Measurements from ENCODE around the gene CMC2. TPM values are rescaled to one million over a fixed set of nuclear protein-coding genes. Genes with fewer than 3 reads are reported as not detected.
A peak's percentile ranks its signal among the peaks of the same experiment; 100 is the strongest.

CMC2 gene
- 112 TPM for total RNA-seq
- long read RNA-seq, full-length matches to known transcripts, result 67 of 121 reads
- long read RNA-seq, partial matches to known transcripts, result 0 of 121 reads
- long read RNA-seq, other reads (novel, unspliced or antisense), result 54 of 121 reads

DNA sequence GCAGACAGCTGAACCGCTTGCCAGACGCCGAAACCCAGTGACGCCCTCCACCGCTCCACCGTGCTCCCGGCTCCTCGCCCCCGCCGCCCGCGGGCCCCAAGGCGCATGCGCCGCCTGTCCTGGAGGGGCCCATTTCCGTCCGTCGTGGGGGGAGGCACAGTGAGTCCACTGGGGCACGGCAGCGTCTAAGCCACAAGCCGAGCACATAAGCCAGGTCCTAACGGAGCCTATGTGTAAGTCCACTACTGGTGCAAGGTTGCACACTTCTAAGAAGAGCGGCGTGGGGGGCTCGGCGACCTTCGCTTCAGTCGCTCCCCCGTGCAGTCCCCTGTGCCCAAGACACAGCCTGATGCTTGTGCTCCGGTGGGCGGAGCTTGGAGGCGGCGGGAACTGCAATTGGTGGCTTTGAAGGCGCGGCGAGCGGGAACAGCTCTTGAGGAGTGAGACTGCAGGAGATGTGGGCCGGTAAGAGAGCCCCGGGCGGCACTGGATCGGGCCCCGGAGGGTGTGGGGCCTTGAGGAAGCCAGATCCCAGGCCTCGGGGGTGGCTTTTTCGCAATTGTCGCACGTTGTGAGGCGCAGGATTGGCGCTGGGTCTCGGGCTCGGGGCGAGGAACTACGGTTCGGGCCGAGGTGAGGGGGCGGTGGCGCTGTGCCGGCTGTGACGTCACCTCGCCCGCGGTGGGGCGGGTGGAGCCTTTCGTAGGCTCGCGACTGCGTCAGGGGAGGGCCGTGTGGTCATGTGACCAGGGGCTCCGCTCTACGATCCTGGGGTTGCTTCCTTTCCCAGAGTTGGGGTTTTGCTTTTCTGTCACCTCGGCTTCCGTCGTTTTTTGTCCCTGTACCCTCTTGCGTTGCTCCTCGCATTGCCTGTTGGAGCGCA lies at the start of gene CMC2, which contains the start of gene CENPN:
Gene CMC2 (minus strand): TSS at position 73 of the 883 bp plus-strand sequence. CDS start 9,491 bp downstream, outside the sequence.
Gene CENPN (plus strand): TSS at position 402 of the 883 bp plus-strand sequence. CDS start 4,726 bp downstream, outside the sequence.
- peak; percentile 99 for DNase-seq (ENCODE audit: low spot score)
- intact Hi-C loops (cut with DNase I), result loop anchor here (10.0 kb wide), 1 partner anchor 1158 kb away; no protein-coding TSS in a partner anchor

- intact Hi-C loops (cut with DNase I), result no loop called here
Observed at GRCh38 chr16:81053761-81054160, 47.1 kb upstream of the CMC2 start.

DNA sequence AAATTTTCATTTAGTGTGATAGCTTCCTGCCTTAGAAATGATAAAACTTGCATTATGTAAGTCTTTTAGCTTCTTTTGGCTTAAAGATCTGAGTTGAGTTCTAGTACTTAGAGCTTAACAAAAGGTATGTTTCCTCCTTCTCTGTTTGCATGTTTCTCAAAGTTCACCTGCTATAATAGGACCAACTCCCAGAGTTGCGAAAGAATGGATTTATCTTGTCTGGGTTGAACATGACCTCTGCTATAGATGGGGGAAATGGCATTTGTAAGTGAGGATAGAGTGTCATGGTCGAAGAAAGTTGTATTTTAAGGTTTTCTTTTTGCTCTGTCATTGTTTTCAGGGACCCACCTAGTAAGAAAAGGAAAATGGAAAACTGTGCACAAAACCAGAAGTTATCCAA lies 36.1 kb upstream of the CMC2 start:
- intact Hi-C loops (cut with DNase I), result no loop called here
- no peak for DNase-seq (ENCODE audit: low spot score)

More at GRCh38 chr16:81053761-81054160, 47.1 kb upstream of the CMC2 start:
- no peak for DNase-seq (ENCODE audit: low spot score)

DNA sequence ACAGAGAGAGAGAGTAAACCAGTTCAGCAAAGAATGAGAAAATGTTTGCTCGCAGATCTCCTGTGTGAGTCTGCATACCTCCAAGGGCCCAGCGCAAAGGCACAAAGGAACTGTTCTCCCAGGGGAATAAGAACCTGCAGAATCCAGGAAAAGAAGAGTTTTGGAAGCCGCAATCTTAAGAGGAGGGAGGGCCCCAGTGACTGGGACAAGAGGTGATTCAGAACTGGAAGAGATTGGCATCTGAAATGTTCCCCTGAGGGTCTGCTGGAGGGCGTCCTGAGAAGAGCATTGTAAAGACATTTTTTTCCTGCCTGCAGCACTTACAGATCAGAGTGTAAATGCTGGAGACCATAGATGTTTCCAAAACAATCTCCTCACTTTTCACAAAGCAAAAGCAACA lies 35.0 kb upstream of the CMC2 start:
- no peak for DNase-seq (ENCODE audit: low spot score)
- intact Hi-C loops (cut with DNase I), result no loop called here

GRCh38 chr16:81040842-81041241 lies 34.2 kb upstream of the CMC2 start:
- DNase-seq (ENCODE audit: low spot score), result no peak
- intact Hi-C loops (cut with DNase I), result no loop called here

DNA sequence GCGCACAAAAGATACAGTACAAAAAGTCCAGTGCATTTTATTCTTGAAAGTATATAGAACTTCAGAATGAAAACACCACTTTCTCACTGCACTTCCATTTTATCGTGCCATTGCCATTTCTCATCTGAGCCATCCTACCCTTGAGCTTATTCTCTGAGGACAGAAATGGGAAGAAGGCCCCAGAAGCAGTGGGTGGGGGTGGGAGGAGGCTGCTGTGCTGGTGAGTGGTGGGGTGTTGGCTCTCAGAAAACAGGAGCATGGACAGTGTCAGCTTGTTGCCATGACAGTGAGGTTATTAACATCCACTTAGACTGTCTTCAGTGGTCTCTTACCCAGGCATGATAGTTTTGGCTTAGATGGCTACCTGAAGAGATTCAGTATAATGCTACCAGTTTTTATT lies 33.4 kb upstream of the CMC2 start:
- DNase-seq (ENCODE audit: low spot score), result no peak
- intact Hi-C loops (cut with DNase I), result no loop called here

GRCh38 chr16:81036751-81037350 lies 30.2 kb upstream of the CMC2 start:
- intact Hi-C loops (cut with DNase I), result loop anchor here (5.0 kb wide), 2 partner anchors 60 to 145 kb away; partner anchors contain the start of gene GCSH
- DNase-seq (ENCODE audit: low spot score), result no peak

DNA sequence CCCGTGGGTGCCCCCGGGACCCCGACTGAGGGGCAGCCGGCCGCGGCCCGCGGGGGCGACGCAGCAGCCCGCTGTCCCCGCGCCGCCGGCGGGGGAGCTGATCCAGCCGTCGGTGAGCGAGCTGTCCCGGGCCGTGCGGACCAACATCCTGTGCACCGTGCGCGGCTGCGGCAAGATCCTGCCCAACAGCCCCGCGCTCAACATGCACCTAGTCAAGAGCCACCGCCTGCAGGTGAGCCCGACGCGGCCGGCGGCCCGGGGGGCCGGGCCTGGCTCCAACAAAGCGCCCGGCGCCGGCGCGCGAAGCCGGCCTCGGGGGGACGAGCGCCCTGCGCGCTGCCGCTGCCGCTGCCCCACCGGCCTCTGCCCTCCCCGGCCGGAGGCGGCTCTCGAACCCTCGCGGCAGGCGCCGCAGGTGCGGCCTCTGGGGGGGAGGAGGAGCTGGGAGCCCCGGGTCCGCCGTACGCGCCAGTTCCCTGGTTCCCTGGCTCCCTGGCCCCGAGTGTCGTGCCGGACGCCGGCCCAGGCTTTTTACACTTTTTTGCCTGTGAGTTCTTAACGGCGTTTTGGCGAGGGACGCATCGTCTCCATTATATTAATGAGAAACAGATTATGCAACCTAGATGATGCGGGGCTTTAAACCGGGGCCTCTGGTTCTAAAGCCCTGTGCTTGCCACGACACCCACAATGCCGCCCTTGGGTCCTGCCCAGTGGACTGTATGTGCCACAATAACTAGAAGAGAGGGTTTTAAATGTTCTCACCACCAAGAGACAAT lies 29.5 kb upstream of the CMC2 start:
- DNase-seq (ENCODE audit: low spot score), result no peak
- intact Hi-C loops (cut with DNase I), result loop anchor here (1.0 to 5.0 kb wide), 4 partner anchors 28 to 146 kb away; partner anchors contain the start of genes C16orf46 and GCSH

DNA sequence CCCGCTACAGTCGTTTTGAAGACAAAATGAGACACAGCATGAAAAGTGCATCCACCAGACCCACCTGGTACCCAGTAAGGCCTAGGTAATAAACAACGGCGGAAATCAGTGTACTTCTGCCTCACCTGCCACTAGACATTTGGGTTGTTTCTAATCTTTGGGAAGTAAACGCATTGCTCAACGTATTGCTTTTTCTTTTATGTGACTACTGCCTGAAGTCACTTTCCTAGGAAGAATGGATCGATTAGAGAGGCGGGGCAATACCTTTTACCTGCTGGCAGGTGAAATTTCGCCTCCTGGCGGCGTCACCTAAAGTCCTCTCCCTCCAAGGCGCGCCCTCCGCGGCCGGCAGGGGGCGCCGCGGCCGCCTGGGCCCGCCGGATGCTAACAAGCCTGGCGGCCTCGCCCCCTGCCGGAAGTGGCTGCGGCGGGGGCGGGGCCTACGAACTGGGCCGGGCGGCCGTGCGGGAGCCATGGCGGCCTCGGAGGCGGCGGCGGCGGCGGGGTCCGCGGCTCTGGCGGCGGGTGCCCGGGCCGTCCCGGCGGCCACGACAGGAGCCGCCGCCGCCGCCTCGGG lies 28.8 kb upstream of the CMC2 start, which contains the start of gene ATMIN:
Gene ATMIN (plus strand): TSS at position 445 of the 577 bp plus-strand sequence. CDS start 29 bp downstream, at position 474.
- intact Hi-C loops (cut with DNase I), result loop anchor here (1.0 to 5.0 kb wide), 4 partner anchors 27 to 147 kb away; partner anchors contain the start of genes C16orf46 and GCSH

DNA sequence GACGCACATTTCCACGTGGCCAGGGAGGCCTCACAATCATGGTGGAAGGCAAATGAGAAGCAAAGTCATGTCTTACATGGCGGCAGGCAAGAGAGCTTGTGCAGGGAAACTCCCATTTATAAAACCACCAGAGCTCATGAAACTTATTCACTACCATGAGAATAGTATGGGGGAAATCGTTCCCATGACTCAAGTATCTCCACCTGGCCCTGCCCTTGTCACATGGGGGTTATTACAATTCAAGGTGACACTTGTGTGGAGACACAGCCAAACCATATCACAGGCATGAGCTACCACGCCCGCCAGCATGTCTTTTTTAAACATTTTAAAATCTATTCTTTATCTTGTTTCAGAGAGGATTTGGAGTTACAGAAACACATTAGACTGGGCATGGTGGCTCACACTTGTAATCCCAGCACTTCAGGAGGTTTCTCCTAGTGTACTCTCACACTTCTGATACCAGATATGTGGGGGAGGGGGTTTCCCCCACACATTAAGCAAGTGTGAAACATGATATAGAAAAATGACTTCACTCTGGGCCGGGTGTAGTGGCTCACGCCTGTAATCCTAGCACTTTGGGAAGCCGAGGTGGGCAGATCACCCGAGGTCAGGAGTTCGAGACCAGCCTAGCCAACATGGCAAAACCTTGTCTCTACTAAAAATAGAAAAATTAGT lies 23.4 kb upstream of the CMC2 start:
- DNase-seq (ENCODE audit: low spot score), result no peak
- intact Hi-C loops (cut with DNase I), result no loop called here

More for the DNA sequence above, 28.8 kb upstream of the CMC2 start, which contains the start of gene ATMIN:
- peak; percentile 92 for DNase-seq (ENCODE audit: low spot score)

- intact Hi-C loops (cut with DNase I), result no loop called here
- DNase-seq (ENCODE audit: low spot score), result no peak
Observed at GRCh38 chr16:81026429-81026828, 19.7 kb upstream of the CMC2 start.

DNA sequence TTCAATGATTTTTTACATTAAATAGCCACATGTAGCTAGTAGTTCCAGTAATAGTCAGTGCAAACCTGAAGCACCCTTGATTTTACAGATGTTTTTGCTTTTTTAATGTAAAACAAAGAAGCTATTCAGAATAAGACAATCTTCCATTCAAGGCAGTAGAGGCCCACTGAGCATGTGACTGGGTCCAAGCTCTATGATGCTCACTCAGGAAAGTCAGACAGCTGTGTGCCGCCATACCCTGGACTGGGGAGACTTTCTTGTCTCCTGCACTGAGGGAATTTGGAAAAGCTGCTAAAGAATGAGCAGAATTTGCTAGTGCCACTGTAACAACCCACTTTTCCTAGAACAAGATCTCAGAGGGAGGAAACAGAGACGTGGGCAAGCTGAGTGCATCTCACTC lies 11.8 kb upstream of the CMC2 start:
- intact Hi-C loops (cut with DNase I), result no loop called here
- DNase-seq (ENCODE audit: low spot score), result no peak

DNA sequence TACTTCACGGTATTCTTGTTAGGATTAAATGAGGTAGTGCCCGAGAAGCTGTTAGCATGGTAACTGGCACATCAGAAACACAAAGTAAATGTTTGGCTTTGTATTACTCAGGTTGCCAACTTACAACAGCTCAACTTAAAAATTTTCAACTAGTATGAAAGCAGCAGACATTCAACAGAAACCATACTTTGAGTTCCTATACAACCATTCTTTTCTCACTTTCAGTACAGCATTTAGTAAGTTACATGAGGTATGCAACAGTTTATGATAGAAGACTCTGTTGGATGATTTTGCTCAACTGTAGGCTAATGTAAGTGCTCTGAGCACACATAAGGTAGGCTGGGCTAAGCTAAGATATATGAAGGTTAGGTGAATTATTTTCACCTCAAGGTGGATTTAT lies 8.0 kb upstream of the CMC2 start:
- intact Hi-C loops (cut with DNase I), result no loop called here
- DNase-seq (ENCODE audit: low spot score), result no peak

GRCh38 chr16:81012974-81013373 lies 6.3 kb upstream of the CMC2 start:
- intact Hi-C loops (cut with DNase I), result no loop called here
- no peak for DNase-seq (ENCODE audit: low spot score)

DNA sequence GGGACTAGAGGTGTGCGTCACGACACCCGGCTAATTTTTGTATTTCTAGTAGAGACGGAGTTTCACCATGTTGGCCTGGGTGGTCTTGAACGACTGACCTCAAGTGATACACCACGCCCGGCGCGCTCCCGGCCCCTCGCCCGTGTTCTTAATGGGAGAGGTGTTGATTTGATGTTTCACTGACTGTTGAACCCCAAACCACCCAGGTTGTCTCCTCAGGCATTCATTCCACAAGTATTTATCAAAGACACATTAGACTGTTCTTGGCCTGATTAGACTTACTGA lies 1.8 kb upstream of the CMC2 start:
- no peak for DNase-seq (ENCODE audit: low spot score)
- intact Hi-C loops (cut with DNase I), result loop anchor here (1.0 to 10.0 kb wide), 2 partner anchors 27 to 1156 kb away; partner anchors contain the start of gene ATMIN

GRCh38 chr16:81006211-81006812 lies 373 bp downstream of the CMC2 start:
- peak; percentile 87 for DNase-seq (ENCODE audit: low spot score)
- intact Hi-C loops (cut with DNase I), result loop anchor here (10.0 kb wide), 1 partner anchor 1158 kb away; no protein-coding TSS in a partner anchor

- no peak for DNase-seq (ENCODE audit: low spot score)
- intact Hi-C loops (cut with DNase I), result loop anchor here (10.0 kb wide), 1 partner anchor 1159 kb away; no protein-coding TSS in a partner anchor
Observed at GRCh38 chr16:81005610-81006161, 999 bp downstream of the CMC2 start.
